GM19452 (cell line): ENCODE results near the gene WBP1L.
"Not testable (repeated sequence)": the region's sequence is repeated elsewhere in the genome, so short reads cannot be mapped to it uniquely, and the experiment has no call there.

Source experiments
- ATAC-seq: cut with Tn5 transposase; IDR thresholded peaks from one replicate; pipeline ENCODE4 v1.9.1; 2021; ENCODE audit not compliant: unreplicated experiment

WBP1L gene

GRCh38 chr10:102834143-102834542 is 90.4 kb downstream of the WBP1L start:
- no peak for ATAC-seq

DNA sequence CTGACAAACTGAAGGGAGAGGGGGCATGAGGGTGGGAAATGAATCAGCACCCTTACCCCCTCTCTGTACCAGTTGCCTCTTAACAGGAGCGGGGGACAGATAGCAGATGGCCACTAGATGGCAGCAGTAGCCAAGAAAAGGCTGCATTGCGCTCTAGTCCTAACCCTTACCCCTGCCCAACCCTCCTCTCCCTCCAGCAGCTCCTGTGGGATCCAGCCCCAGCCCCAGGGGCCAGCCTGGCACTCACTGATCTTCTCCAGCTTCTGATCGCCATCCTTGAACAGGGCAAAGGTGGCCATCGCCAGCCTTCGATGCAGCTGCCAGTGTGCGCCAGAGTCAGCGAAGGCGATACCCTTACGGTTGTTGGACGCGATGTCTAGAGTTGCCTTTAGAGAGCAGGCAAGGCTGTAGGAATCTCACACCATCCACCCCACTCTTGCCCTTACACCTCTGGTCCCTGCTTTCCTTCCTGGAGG is 91.3 kb downstream of the WBP1L start:
- no peak for ATAC-seq

DNA sequence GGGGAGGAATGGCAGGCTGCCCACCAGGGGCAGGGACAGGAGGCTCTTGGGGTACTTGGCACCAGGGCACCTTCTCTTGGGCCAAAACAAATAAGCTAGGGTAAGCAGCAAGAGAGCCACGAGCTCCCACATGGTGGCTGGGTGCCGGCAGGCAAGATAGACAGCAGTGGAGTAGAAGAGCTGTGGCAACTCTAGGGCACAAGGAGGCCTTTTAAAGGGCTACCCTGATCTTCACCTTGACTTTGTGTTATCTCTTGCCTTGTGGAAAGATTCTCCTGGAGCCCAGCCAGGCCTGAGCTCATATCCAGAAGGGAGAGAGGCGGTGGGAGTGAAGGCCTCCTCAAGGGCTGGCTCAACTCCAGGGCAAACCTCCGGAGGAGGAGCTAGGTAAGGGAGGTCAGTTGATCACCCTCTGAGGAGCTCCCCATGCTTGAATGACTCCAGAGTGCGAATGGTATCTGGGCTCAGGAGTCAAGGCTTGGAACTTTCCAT is 93.5 kb downstream of the WBP1L start, which contains the start of gene CYP17A1:
CYP17A1 (minus strand) TSS at position 184 of the 492 bp plus-strand sequence; CDS start at position 132, 52 bp downstream.
- ATAC-seq: no peak

DNA sequence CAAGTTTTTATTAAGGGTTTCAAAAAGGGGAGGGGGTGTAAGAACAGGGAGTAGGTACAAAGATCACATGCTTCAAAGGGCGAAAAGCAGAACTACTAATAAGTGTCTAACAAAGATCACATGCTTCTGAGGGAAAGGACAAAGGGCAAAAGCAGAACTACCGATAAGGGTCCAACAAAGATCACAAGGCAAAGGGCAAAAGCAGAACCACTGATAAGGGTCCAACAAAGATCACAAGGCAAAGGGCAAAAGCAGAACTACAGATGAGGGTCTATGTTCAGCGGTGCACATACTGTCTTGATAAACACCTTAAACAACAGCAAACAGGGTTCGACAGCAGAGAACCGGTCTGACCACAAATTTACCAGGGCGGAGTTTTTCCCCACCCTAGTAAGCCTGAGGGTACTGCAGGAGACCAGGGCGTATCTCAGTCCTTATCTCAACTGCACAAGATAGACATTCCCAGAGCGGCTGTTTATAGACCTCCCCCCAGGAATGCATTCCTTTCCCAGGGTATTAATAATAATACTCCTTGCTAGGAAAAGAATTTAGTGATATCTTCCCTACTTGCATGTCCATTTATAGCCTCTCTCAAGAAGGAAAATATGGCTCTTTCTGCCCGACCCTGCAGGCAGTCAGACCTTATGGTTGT is 94.7 kb downstream of the WBP1L start:
- ATAC-seq: not testable (repeated sequence)

DNA sequence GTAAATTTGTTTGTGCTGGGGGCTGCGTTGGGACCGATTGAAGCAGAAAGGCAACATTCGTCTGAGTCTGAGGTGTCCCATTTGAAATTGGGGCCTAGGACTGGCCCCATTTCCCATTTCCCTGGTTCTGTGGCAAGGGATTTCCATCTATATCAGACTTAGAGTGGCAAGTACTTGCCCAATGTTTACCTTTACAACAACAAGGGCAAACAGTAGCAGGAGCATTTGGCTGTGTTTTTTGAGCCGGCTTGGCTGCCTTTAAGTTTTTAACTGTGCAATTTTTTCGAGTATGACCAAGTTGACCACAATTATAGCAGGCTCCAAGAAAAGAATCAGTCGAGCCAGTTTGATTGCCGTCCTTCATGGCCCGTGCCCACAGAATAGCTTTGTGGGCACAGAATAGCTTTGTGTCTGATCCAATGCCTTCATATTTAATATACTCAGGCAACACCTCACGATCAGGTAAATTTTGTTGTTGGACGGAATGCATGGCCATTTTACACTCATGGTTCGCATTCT is 98.1 kb downstream of the WBP1L start:
- ATAC-seq: no peak

DNA sequence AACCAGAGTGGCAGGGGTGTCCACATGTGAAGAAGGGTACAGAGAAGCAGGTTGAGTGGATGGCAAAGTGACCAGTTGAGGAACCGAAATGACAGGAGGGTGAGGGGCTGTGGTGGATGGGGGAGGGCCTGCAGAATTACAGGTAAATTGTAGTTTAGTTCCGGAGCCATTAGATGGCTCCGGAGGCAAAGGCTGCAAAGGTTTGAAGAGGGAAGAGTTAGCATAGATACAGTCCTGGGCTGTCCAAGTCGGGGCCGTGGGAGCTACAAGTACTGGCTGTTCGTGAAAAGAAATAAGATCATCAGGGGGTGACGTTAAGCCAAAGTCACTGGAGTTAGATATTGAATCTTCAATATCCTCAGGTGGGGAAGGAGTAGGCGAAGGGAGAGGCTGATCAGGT is 99.4 kb downstream of the WBP1L start:
- ATAC-seq: not testable (repeated sequence)

DNA sequence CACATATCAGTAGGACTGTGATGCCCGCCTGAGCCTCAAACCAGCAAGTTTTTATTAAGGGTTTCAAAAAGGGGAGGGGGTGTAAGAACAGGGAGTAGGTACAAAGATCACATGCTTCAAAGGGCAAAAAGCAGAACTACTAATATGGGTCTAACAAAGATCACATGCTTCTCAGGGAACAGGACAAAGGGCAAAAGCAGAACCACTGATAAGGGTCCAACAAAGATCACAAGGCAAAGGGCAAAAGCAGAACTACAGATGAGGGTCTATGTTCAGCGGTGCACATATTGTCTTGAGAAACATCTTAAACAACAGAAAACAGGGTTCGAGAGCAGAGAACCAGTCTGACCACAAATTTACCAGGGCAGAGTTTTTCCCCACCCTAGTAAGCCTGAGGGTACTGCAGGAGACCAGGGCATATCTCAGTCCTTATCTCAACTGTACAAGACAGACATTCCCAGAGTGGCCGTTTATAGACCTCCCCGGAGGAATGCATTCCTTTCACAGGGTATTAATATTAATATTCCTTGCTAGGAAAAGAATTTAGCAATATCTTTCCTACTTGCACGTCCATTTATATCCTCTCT is 100.5 kb downstream of the WBP1L start:
- not testable (repeated sequence) for ATAC-seq

- no peak for ATAC-seq
These were observed 101.7 kb downstream of the WBP1L start for GRCh38 chr10:102845352-102845902.

DNA sequence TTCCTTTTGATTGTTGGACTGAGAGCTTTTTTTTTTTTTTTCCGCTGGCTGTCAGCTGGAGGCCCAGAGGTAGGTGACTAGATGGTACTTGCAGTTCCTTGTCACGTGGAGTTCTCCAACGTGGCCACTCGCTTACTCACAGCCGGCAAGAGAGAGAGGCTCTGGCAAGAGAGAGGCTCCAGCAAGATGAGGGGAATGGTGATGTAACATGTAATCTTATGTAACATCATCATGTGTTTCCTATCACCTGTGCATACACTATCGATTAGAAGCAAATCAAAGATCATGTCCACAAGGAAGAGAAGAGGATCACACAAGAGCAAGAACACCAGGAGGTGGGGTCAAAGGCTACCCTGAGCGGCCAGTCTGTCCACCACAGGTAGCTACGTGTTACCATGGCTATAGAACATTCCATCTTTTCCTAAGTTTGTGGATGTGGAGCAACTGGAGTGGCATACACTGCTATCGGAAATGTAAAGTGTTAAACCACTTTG is 106.3 kb downstream of the WBP1L start:
- no peak for ATAC-seq

GRCh38 chr10:102853237-102853636 is 109.5 kb downstream of the WBP1L start:
- ATAC-seq: not testable (repeated sequence)

- not testable (repeated sequence) for ATAC-seq
These were observed 112.1 kb downstream of the WBP1L start for GRCh38 chr10:102855731-102856436.

GRCh38 chr10:102856758-102857424 is 113.1 kb downstream of the WBP1L start:
- no peak for ATAC-seq

DNA sequence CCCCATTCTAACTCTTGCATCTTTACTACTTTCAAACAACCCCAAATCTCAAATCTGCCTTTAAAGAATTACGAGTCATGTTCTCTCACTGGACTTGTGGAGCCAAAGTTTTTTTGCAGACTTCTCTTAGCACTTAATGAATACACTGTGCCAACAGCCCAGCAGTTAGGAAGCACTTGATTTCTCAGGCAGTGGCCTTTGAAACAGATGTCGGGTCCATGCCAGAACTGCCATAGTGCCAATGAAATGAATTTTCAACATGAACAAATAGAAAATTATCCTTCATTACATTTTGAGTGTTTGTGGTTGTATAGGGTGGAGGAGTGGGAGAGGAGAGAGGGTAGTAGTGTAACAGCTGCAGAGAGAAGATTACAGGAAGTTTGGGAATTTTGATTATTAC is 116.2 kb downstream of the WBP1L start:
- ATAC-seq: no peak

- ATAC-seq: no peak
These were observed 119.9 kb downstream of the WBP1L start for GRCh38 chr10:102863660-102864059.

GRCh38 chr10:102865620-102866019 is 121.9 kb downstream of the WBP1L start:
- ATAC-seq: no peak
